ENCODE results near the gene OTUD3.
"Not testable (repeated sequence)": the region's sequence is repeated elsewhere in the genome, so short reads cannot be mapped to it uniquely, and the experiment has no call there.

GRCh38 chr1:19927130-19927421, 44.9 kb downstream of the OTUD3 start:
- TF ChIP-seq YBX1 (IDR thresholded peaks at IDR 0.05); GABPA (tag; conservative IDR thresholded peaks at IDR 0.05; ENCODE audit: low read depth); EP300 (IDR thresholded peaks at IDR 0.05; ENCODE audit: low read length); MEIS2 (IDR thresholded peaks at IDR 0.05; ENCODE audit: partially characterized antibody); ZNF655 (CRISPR knock-in tag; IDR thresholded peaks at IDR 0.05); EZH2 (IDR thresholded peaks at IDR 0.05; ENCODE audit: borderline replicate concordance, low read depth, low read length); POLR2AphosphoS2 (IDR thresholded peaks at IDR 0.05; ENCODE audit: low read length); NRF1 (conservative IDR thresholded peaks at IDR 0.05 in 1 of 2, IDR thresholded peaks at IDR 0.05 in 1 of 2); GATA2 (CRISPR knock-in tag; IDR thresholded peaks at IDR 0.05); CREB3 (tag; conservative IDR thresholded peaks at IDR 0.05; ENCODE audit: low read depth); RFX7 (CRISPR knock-in tag; IDR thresholded peaks at IDR 0.05); SP1 (CRISPR knock-in tag; IDR thresholded peaks at IDR 0.05); RFX5 (IDR thresholded peaks at IDR 0.05; ENCODE audit: low read depth, low read length): not testable (repeated sequence)
- TF ChIP-seq, protein P1, sequence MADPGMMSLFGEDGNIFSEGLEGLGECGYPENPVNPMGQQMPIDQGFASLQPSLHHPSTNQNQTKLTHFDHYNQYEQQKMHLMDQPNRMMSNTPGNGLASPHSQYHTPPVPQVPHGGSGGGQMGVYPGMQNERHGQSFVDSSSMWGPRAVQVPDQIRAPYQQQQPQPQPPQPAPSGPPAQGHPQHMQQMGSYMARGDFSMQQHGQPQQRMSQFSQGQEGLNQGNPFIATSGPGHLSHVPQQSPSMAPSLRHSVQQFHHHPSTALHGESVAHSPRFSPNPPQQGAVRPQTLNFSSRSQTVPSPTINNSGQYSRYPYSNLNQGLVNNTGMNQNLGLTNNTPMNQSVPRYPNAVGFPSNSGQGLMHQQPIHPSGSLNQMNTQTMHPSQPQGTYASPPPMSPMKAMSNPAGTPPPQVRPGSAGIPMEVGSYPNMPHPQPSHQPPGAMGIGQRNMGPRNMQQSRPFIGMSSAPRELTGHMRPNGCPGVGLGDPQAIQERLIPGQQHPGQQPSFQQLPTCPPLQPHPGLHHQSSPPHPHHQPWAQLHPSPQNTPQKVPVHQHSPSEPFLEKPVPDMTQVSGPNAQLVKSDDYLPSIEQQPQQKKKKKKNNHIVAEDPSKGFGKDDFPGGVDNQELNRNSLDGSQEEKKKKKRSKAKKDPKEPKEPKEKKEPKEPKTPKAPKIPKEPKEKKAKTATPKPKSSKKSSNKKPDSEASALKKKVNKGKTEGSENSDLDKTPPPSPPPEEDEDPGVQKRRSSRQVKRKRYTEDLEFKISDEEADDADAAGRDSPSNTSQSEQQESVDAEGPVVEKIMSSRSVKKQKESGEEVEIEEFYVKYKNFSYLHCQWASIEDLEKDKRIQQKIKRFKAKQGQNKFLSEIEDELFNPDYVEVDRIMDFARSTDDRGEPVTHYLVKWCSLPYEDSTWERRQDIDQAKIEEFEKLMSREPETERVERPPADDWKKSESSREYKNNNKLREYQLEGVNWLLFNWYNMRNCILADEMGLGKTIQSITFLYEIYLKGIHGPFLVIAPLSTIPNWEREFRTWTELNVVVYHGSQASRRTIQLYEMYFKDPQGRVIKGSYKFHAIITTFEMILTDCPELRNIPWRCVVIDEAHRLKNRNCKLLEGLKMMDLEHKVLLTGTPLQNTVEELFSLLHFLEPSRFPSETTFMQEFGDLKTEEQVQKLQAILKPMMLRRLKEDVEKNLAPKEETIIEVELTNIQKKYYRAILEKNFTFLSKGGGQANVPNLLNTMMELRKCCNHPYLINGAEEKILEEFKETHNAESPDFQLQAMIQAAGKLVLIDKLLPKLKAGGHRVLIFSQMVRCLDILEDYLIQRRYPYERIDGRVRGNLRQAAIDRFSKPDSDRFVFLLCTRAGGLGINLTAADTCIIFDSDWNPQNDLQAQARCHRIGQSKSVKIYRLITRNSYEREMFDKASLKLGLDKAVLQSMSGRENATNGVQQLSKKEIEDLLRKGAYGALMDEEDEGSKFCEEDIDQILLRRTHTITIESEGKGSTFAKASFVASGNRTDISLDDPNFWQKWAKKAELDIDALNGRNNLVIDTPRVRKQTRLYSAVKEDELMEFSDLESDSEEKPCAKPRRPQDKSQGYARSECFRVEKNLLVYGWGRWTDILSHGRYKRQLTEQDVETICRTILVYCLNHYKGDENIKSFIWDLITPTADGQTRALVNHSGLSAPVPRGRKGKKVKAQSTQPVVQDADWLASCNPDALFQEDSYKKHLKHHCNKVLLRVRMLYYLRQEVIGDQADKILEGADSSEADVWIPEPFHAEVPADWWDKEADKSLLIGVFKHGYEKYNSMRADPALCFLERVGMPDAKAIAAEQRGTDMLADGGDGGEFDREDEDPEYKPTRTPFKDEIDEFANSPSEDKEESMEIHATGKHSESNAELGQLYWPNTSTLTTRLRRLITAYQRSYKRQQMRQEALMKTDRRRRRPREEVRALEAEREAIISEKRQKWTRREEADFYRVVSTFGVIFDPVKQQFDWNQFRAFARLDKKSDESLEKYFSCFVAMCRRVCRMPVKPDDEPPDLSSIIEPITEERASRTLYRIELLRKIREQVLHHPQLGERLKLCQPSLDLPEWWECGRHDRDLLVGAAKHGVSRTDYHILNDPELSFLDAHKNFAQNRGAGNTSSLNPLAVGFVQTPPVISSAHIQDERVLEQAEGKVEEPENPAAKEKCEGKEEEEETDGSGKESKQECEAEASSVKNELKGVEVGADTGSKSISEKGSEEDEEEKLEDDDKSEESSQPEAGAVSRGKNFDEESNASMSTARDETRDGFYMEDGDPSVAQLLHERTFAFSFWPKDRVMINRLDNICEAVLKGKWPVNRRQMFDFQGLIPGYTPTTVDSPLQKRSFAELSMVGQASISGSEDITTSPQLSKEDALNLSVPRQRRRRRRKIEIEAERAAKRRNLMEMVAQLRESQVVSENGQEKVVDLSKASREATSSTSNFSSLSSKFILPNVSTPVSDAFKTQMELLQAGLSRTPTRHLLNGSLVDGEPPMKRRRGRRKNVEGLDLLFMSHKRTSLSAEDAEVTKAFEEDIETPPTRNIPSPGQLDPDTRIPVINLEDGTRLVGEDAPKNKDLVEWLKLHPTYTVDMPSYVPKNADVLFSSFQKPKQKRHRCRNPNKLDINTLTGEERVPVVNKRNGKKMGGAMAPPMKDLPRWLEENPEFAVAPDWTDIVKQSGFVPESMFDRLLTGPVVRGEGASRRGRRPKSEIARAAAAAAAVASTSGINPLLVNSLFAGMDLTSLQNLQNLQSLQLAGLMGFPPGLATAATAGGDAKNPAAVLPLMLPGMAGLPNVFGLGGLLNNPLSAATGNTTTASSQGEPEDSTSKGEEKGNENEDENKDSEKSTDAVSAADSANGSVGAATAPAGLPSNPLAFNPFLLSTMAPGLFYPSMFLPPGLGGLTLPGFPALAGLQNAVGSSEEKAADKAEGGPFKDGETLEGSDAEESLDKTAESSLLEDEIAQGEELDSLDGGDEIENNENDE (IDR thresholded peaks at IDR 0.05; ENCODE audit: low read depth, low read length) = not testable (repeated sequence)
